BJ (cell line): Measurements from ENCODE around the gene ERRFI1. TPM values are rescaled to one million over a fixed set of nuclear protein-coding genes. Genes with fewer than 3 reads are reported as not detected.

Experiments
- CTCF ChIA-PET: fragments of 350-600 bp; formaldehyde crosslinking; extraction: SDS; loops from one replicate; lab custom pipeline; 2021; ENCODE audit warnings: antibody characterized with exemption, inconsistent platforms; lab: Yijun Ruan, JAX
- POLR2A ChIA-PET: fragments of 300-600 bp; sonication (Branson Sonifier 250); formaldehyde crosslinking; extraction: SDS; loops from one replicate; lab custom pipeline; 2021; ENCODE audit warnings: antibody characterized with exemption; lab: Charles Lee
- DNase-seq: peaks from one replicate; pipeline ENCODE4 v3.0.0-alpha.2; 2011; ENCODE audit warnings: low read depth
- H3K27me3 ChIP-seq: 2 replicates; pipeline ENCODE4 v1.6.0; 2011; ENCODE audit warnings: low read length; ENCODE audit not compliant: control insufficient read depth, insufficient read depth
- H3K36me3 ChIP-seq: 2 replicates; pipeline ENCODE4 v1.5.1; 2011; ENCODE audit warnings: low read length; ENCODE audit not compliant: control insufficient read depth, insufficient read depth
- H3K4me3 ChIP-seq: 2 replicates; pipeline ENCODE4 v1.5.1; 2011; ENCODE audit warnings: low read depth, mild to moderate bottlenecking, control low read depth, low read length
- CTCF ChIP-seq: IDR thresholded peaks from 2 replicates; pipeline ENCODE4 v1.5.1; 2011; ENCODE audit warnings: low read depth, mild to moderate bottlenecking, control low read depth, inconsistent platforms, low read length, moderate library complexity; ENCODE audit not compliant: insufficient read depth
- polyA plus RNA-seq: library from polyadenylated mRNA; depleted of rRNA; stranded (reverse); fragments of >200 nt; gene quantifications from 2 replicates; pipeline ENCODE4 v1.2.3, GENCODE V29; 2011

The ERRFI1 gene
- polyA plus RNA-seq, 1 experiment, result 20.5 TPM

- DNase-seq, result no peak
- Histone ChIP-seq H3K36me3 (peaks cover 6% of the 10 kb centered on the region), H3K27me3 (no peaks in the 10 kb centered on the region), H3K4me3 (no peak overlapping the region)
- CTCF ChIA-PET, result interaction anchor here (1.0 to 9.3 kb wide), 6 partner anchors 7 to 331 kb away, joined by 3 to 114 read pairs (median 18); partner anchors contain the start of genes ERRFI1 and SLC45A1
- POLR2A ChIA-PET, result interaction anchor here (0.6 to 1.2 kb wide), 2 partner anchors 34 to 297 kb away, joined by 3 to 7 read pairs; no protein-coding TSS in a partner anchor
- no peak for TF ChIP-seq CTCF
Measured at GRCh38 chr1:8018492-8019228, 7.4 kb downstream of the ERRFI1 start.

GRCh38 chr1:8017495-8018197 is 8.5 kb downstream of the ERRFI1 start:
- H3K36me3 ChIP-seq, result peaks cover 12% of the 10 kb centered on the region
- no peak overlapping the region for H3K4me3 ChIP-seq
- ChIA-PET CTCF (interaction anchor here (1.0 to 9.3 kb wide), 7 partner anchors 9 to 332 kb away, joined by 3 to 114 read pairs (median 7); partner anchors contain the start of genes ERRFI1 and SLC45A1), POLR2A (interaction anchor here (0.6 kb wide), 1 partner anchor 28 kb away, joined by 4 read pairs; no protein-coding TSS in a partner anchor)
- no peak for TF ChIP-seq CTCF
- H3K27me3 ChIP-seq, result no peaks in the 10 kb centered on the region
- no peak for DNase-seq

GRCh38 chr1:8016895-8017241 is 9.2 kb downstream of the ERRFI1 start:
- Histone ChIP-seq H3K27me3 (no peaks in the 10 kb centered on the region), H3K36me3 (peaks cover 17% of the 10 kb centered on the region), H3K4me3 (no peak overlapping the region)
- CTCF ChIA-PET, result interaction anchor here (2.0 to 9.3 kb wide), 7 partner anchors 9 to 332 kb away, joined by 7 to 114 read pairs (median 28); partner anchors contain the start of genes ERRFI1 and SLC45A1
- no peak for TF ChIP-seq CTCF
- DNase-seq, result no peak
- POLR2A ChIA-PET, result interaction anchor here (0.6 kb wide), 1 partner anchor 28 kb away, joined by 4 read pairs; no protein-coding TSS in a partner anchor

GRCh38 chr1:8016210-8016894 is 9.8 kb downstream of the ERRFI1 start:
- no peak overlapping the region for H3K4me3 ChIP-seq
- POLR2A ChIA-PET, result no interaction called here

More at GRCh38 chr1:8016210-8016894, 9.8 kb downstream of the ERRFI1 start:
- no peaks in the 10 kb centered on the region for H3K27me3 ChIP-seq
- H3K36me3 ChIP-seq, result peaks cover 17% of the 10 kb centered on the region
- no peak for DNase-seq
- TF ChIP-seq CTCF, result no peak
- CTCF ChIA-PET, result interaction anchor here (0.6 to 9.3 kb wide), 10 partner anchors 9 to 333 kb away, joined by 3 to 114 read pairs (median 11); partner anchors contain the start of genes ERRFI1 and SLC45A1
